T-helper 2 cell (primary cell): ENCODE data around the gene SLC9C2.
"Not testable (repeated sequence)": the region's sequence is repeated elsewhere in the genome, so short reads cannot be mapped to it uniquely, and the experiment has no call there.

Experiments used
- DNase-seq, 5 experiments: peaks; one replicate each; pipeline versions ENCODE4 v3.0.0 to v3.0.0-alpha.2; 2012 to 2022
- total RNA-seq, 2 donors: gene quantifications; one replicate each; lab custom pipeline; 2026; lab: John Stamatoyannopoulos, UW

Gene SLC9C2, protein sequence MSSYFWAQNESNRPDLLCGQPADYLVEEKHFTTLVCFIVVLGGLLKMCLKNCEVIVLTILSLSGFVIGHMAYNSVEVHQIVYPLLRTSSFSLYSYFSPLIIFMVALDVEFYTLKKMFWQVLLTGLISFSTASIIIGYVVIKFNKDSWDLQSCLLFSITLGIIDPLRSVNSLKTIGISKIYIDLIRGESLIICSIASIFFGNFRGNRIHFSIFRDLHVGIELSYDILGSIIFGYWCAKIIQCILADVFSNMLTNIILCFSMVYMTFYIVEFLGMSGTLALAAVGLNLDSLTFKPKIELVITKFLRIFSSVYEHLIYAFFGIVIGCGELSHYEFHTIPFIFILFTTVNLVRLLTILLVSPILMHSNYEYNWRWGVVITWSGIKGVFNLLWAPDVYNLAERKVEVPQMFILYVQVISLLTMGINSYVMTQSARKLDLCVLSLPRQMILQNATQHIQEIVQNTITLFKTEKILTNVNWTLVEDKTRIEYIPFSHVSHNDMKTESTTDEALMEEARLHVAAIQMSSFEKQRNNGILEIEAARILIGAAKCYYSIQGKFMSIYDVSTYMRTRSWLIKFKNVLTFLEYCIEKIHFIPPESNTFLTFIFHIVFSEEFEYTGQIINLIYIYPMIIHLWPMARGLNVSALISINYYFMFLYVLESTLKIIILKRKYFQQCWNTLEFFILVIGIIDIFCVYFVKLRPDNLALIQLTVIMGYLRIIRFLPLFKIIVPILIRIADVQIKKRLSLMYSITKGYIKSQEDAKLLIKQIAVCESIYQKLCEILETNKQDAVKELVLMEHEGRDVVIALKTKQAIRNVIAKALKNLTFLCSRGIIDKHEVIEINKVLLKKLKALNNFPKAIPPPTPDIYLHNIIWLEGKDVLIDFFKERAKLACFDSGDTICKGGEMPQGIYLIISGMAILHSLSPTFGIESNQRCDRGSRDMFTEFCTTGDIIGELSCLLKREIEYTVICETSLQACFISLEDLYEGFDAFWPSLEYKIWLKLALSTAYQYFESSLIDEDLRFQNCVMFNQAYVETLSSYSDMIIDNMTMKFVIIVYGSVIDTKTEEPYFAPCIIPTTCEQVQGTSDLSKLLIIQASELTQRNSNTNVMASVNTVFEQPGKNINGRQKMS
- 0 reads per million in 2 donors for total RNA-seq

DNA sequence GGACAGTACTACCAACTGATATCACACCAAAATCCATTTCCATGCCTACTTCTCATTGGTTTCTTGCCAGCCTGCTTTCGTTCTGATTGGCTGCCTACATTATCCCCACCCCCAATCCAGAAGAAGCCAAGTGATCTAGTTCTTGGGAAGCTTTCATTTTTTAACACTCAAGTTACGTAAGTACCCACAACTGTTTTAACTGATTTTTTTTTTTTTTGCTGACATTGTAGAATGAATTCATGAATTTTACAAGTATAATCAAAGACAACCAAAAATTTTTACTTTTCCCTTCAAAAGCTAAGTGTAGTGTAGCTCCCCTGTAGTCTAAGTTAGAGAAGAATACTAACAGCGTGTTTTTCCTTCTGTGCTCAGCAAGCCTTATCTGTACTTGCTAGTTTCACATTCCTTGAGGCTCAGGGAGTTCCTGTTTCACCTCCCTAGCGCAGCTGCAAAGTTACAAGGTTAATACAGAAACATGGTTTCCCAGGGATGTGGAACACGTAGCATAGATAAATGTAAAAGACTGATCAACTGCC lies at the start of gene SLC9C2:
SLC9C2 (minus strand) TSS at position 17 of the 536 bp plus-strand sequence. CDS start 1,296 bp downstream, outside the sequence.
- no peak for DNase-seq

DNA sequence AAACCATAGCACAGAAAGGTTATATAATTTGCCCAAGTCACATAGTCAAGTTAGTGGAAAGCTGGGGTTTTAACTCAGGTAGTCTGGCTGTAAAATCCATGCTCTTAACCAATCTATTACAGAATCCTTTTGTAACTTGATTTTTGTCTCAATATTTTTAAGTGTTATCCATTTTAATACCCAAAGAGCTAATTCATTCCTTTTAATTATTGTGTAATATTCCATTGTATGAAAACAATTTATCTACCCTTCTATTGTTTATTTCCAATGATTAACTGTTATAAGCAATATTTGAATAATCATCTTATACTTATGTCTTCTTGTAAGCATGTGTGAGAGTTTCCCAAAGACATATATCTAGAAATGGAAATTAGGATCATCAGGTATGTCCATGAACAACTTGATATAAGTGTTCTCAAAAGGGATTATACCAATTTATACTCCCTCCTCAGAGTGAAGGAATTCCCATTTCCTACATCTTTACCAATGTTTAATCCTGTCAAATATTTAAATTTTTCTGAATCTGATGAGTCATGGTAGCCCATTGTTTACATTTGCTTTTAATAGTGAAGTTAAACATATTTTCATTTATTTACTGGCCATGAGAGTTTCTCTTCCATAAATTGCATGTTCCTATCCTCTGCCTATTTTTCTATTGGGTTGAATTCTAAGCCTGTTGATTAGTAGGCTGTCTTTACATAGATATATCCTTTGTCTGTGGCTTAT lies 46.2 kb upstream of the SLC9C2 start:
- no peak for DNase-seq

DNA sequence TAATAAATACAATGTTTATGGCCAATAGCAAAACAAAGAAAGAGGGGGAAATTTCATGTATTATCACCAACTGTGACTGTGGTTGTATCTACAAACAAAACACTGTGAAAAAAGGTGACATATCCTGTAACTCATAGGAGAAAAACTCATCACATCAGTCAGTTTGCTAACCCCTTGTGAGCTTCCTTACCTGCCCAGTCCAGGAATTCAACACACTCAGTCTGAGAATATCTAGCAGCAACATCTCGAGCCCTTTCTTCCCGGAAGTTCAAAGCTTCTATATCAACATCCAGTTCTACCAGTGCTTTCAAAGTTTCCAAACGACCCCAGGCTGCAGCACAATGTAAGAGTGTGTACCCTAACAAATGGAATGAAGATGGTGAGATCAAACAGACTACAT lies 43.8 kb upstream of the SLC9C2 start:
- no peak for DNase-seq

DNA sequence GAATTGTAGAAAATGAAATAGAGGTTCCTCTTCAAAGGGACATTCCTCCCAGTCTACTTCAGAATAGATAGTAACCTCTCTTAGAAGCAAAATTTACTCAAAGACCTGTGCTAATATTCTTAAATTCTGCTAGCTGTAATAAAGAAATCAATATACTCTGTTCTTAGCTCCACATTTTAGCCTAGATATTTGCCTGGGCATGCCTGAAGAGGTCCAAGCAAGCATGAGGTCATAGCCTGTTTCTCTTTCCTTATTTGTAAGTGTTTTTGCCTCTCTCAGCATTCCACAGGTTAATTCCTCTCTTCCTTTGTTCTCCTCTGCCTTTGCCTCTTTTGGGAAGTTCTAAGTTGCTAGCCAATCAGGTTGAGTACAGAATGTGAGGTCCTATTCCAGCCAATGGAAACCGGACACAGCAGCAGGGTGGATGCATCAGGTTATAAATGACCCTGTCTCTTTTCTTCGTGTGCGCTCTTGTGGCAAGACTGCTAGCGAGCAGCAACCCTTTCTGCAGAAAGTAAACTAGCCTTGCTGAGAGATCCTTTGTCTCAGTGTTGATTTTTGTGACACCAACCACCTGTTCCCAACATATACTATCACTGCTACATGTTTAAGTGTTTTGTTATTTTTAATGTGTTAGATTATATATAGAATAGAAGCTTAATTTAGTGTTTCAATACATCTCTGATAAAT lies 39.7 kb upstream of the SLC9C2 start:
- DNase-seq: not testable (repeated sequence)

DNA sequence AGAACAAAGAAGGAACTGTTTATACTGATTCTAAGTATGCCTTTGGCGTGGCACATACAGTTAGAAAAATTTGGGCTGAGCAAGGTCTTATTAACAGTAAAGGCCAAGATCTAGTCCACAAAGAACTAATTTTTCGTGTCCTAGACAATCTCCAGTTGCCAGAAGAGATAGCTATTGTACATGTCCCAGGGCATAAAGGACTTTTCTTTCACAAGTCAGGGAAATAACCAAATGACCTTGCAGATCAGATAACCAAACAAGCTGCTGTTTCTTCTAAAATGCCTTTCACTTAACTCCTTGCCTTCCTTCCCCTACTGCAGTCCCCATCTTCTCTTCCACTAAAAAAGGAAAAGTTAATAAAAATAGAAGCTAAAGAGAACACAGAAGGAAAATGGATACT lies 36.2 kb upstream of the SLC9C2 start:
- DNase-seq: no peak

DNA sequence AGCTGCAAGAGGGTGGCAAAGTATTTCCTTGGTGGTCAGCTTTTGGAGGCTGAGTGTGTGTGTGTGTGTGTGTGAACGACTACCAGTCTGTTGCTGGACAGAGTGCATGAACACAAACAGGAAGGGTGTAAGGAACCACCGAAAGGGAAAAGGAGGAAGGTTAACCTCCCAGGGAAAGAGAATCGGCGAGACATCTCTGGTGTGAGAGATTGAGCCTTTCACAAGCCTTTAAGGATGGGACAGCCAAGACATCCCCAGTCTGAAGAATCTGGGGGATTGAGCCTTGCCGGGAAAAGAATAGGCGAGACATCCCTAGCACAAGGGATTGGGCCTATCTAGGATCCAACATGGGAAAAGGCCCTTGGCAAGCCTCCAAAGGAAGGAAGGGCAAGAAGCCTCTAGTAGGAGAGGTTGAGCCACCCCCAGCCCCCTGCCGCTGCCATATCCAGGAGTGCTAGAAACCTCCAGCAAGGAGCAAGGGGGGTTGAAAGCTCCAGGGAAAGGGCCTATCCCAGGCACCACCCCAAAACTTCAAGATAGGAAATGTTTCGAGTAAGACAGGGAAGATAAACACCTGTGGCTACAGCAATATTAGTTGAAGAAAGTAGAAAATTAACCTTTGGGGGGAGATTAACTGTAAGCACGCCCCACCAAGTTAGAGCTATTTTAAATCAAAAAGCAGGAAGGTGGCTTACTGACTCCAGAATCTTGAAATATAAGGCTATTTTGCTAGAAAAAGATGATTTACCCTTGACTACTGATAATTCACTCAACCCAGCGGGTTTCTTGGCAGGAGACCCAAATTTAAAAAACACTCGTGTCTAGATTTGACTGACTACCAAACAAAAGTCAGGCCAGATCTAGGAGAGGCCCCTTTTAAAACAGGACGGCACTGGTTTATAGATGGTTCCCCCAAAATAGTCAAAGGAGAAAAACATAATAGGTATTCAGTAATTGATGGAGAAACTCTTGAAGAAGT lies 35.5 kb upstream of the SLC9C2 start:
- DNase-seq: no peak

DNA sequence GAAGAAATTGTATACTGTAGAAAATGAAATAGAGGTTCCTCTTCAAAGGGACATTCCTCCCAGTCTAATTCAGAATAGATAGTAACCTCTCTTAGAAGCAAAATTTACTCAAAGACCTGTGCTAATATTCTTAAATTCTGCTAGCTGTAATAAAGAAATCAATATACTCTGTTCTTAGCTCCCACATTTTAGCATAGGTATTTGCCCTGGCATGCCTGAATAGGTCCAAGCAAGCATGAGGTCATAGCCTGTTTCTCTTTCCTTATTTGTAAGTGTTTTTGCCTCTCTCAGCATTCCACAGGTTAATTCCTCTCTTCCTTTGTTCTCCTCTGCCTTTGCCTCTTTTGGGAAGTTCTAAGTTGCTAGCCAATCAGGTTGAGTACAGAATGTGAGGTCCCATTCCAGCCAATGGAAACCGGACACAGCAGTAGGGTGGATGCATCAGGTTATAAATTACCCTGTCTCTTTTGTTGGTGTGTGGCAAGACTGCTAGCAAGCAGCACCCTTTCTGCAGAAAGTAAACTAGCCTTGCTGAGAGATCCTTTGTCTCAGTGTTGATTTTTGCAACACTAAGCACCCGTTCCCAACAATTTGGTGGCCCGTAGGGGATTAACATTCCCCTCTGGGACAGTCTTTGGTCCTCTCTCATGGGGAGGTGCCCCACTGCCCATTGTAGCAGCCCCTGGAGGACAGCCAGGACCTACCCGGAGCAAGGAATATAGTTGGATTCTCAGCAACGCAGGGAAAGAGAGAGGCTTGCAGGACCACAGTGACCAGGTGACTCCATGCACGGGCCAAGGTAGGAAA lies 34.6 kb upstream of the SLC9C2 start:
- DNase-seq: not testable (repeated sequence)

DNA sequence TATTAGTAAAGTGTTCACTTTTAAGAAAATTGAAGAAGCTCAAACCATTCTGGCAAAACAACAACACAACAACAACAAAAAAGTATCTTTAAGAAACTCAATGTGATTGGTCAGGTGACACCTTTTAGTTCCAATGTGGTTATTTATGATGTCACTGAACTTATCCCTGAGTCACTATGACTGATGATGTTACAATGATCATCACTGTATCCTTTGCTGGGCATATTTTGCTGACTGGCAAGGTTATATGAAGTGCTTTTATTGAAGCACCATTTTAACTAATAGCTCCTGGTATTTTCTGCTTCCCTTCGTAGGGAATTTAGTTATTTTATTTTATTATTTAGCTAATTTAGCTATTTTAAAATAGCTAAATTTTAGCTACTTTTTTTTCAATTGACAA lies 32.2 kb upstream of the SLC9C2 start, which contains the start of gene TEX50:
TEX50 (plus strand) TSS at position 223 of the 400 bp plus-strand sequence. CDS start 184 bp downstream, outside the sequence.
- DNase-seq: no peak

DNA sequence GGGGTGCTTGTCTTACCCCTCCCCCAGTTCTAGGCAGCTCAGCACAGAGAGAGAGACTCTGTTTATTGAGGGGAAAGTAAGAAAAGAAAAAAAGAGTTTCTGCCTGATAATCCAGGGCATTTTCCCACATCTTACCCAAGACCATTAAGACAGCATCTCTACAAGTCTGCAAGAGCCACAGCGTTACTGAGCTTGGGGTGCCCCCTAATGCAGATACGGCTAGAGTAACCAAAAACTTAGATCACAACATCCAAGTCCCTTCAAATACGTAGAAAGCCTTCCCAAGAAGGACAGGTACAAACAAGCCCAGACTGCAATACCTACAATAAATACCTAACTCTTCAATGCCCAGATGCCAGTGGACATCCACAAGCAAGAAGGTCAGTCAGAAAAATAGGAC lies 26.0 kb upstream of the SLC9C2 start:
- DNase-seq: no peak

DNA sequence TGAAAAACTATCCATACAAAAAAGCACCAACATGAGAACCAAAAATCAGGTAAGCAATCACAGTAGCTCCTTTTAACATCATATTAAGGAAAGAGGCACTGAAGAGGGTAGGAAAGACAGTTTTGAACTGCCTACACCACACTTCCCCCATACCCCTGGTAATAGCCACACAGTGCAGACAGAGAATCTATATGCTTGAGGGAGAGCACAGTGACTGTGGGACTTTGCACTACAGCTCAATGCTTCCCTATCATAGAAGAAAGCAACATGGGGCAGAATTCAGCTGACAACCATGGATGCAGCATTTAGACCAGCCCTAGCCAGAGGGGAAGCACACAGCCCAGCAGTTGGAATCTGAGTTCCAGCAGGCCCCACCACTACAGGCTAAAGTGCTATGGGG lies 24.4 kb upstream of the SLC9C2 start:
- no peak for DNase-seq

DNA sequence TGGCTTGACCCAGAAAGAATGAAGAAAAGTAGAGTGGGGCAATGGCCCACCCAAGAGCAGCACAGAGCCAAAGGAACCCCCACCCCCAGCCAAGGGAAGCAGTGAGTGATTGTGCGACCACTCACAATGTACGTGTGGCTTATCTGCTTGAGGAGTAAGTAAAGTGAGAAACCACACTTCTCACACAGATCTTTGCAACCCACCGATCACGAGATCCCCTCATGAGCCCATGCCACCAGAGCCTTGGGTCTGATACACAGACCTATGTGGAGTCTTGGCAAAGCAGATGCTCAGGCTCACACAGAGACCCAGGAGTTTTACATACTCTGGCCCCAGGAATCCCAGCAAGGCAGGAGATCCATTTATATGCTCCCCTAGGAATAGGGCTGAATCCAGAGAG lies 14.0 kb upstream of the SLC9C2 start:
- peak in 1 of 5 experiments; percentile 37 for DNase-seq

DNA sequence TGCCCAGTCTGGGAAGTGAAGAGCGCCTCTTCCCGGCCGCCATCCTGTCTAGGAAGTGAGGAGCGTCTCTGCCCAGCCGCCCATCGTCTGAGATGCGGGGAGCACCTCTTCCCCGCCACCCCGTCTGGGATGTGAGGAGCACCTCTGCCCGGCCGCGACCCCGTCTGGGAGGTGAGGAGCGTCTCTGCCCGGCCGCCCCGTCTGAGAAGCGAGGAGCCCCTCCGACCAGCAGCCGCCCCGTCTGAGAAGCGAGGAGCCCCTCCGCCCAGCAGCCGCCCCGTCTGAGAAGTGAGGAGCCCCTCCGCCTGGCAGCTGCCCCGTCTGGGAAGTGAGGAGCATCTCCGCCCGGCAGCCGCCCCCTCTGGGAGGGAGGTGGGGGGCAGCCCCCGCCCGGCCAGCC lies 10.2 kb upstream of the SLC9C2 start:
- DNase-seq: not testable (repeated sequence)

DNA sequence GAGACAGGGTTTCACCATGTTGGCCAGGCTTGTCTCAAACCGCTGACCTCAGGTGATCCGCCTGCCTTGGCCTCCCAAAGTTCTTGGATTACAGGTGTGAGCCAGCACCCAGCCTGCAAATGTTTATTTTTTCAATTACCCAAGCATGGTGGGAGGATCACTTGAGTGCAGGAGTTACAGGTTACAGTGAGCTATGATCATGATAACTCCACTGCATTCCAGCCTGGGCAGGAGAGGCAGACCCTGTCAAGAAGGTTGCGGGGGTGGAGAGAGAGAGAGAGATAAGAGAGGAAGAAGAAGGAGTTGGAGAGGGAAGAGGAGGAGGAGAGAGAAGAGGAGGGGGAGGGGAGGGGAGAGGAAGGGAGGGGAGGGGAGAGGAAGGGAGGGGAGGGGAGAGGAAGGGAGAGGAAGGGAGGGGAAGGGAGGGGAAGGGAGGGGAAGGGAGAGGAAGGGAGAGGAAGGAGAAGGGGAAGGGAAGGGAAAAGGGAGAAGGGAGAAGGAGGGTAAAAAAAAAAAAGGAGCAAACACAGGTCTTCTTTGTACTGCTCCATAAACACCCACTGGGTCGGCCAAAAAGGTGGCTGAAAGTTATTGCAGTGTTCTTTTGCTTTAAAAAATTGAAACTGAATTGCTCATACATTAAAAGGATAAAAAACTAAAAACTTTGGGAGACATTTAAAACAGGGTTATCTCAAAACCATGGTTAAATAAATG lies 5.8 kb upstream of the SLC9C2 start:
- no peak for DNase-seq

DNA sequence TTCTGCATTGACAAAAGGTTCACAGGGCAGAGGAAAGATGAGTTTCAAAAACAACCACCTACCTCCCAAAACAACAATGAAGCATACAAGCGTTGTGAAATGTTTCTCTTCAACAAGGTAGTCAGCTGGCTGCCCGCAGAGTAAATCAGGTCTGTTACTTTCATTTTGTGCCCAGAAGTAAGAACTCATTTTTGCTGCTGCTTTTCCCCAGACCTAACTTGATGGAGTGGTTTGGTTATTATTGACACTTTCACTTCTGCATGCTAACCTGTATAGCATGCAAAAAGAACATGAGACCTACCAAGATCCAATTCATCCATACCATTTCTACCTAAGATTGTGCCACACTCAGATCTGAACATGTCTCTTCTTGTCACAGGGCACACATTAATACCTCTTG lies 1.3 kb downstream of the SLC9C2 start:
- peak in 1 of 5 experiments; percentile 4 for DNase-seq

DNA sequence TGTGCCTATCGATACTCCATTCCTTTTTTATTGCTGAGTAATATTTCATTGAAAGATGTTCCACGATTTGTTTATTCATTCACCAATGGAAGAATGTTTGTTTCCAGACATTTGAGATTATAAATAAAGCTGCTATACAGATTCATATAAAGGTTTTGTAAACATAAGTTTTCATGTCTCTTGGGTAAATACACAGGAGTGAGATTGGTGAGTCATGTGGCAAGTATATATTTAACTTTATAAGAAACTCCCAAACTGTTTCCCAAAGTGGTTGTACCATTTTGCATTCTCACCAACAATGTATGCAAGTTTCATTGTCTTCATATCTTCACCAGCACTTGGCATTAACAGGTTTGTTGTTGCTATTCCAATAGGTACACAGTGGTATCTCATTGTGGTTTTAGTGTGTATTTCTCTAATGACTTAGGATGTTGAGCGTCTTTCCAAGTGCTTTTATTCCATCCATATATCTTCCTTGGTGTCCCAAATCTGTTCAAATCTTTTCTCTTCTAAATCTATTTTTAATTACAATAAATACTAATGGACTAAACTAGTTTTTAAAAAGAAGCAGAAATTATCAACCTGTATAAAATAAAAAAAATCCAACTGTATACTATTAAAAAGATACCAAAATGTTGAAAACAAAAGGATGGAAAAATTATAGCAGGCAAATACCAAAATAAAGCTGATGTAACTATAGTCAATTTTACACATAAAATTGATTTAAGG lies 6.6 kb downstream of the SLC9C2 start:
- DNase-seq: no peak

DNA sequence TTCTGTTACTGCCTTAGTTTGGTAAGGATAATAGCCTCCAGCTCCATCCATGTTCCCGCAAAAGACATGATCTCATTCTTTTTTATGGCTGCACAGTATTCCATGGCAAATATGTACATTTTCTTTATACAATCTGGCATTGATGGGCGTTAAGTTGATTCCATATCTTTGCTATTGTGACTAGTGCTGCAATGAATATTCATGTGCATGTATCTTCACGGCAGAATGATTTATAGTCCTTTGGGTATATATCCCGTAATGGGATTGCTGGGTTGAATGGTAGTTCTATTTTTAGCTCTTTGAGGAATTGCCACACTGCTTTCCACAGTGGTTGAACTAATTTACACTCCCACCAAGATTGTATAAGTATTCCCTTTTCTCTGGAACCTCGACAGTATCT lies 11.7 kb downstream of the SLC9C2 start:
- not testable (repeated sequence) for DNase-seq

DNA sequence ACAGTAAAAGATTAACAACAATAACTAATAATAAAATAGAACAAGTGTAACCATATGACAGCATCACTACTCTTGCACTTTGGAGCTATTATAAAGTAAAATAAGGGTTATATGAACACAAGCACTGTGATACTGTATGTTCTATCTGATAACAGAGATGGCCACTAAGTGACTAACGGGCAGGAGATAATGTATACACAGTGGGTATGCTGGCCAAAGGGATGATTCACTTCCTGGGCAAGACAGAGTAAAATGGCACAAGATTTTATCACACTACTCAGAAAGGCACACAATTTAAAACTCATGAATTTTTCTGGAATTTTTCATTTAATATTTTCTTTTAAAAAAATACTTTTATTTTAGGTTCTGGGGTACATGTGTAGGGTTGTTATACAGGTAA lies 12.3 kb downstream of the SLC9C2 start:
- DNase-seq: no peak
